GM23338 (cell line): ENCODE measurements around the gene TIPRL. TPM values are rescaled to one million over a fixed set of nuclear protein-coding genes. Genes with fewer than 3 reads are reported as not detected.

Experiments used
- ATAC-seq: fragments of 200-7000 bp; cut with Tn5 transposase; 3 replicates; pipeline ENCODE4 v1.9.1; 2020
- DNase-seq: peaks from one replicate; pipeline ENCODE4 v3.0.0-alpha.2; 2015; ENCODE audit warnings: low spot score
- H2AFZ ChIP-seq: fragments of 200-600 bp; sonication (generic); 2 replicates; pipeline ENCODE4 v1.8.0; 2016; ENCODE audit warnings: antibody characterized with exemption, mild to moderate bottlenecking, moderate library complexity
- H3F3A ChIP-seq: fragments of 200-600 bp; sonication (generic); replicated peaks from 2 replicates; pipeline ENCODE4 v1.8.0; 2017; ENCODE audit warnings: antibody characterized with exemption, mixed run types, low read depth
- H3K27ac ChIP-seq: fragments of 200-600 bp; sonication (generic); 2 replicates; pipeline ENCODE4 v1.6.1; 2016; ENCODE audit warnings: low read depth
- H3K27me3 ChIP-seq: fragments of 200-600 bp; sonication (generic); 2 replicates; pipeline ENCODE4 v1.8.0; 2016; ENCODE audit warnings: mild to moderate bottlenecking, mixed run types, moderate library complexity; ENCODE audit not compliant: insufficient read depth
- H3K36me3 ChIP-seq: fragments of 200-600 bp; sonication (generic); 2 replicates; pipeline ENCODE4 v1.8.0; 2016; ENCODE audit warnings: mild to moderate bottlenecking; ENCODE audit not compliant: insufficient read depth
- H3K4me1 ChIP-seq: fragments of 200-600 bp; sonication (generic); 2 replicates; pipeline ENCODE4 v1.8.0; 2016; ENCODE audit warnings: mild to moderate bottlenecking, moderate library complexity; ENCODE audit not compliant: insufficient read depth
- H3K4me2 ChIP-seq: fragments of 200-600 bp; sonication (generic); 2 replicates; pipeline ENCODE4 v1.7.1; 2017; ENCODE audit warnings: mixed run types
- H3K4me3 ChIP-seq: fragments of 200-600 bp; sonication (generic); 2 replicates; pipeline ENCODE4 v1.6.1; 2016; ENCODE audit warnings: mixed run types
- H3K79me2 ChIP-seq: fragments of 200-600 bp; sonication (generic); replicated peaks from 2 replicates; pipeline ENCODE4 v1.8.0; 2017; ENCODE audit warnings: mild to moderate bottlenecking; ENCODE audit not compliant: insufficient read depth
- H3K9me2 ChIP-seq: fragments of 200-600 bp; sonication (generic); 2 replicates; pipeline ENCODE4 v1.8.0; 2017; ENCODE audit not compliant: insufficient read depth
- H4K20me1 ChIP-seq: fragments of 200-600 bp; sonication (generic); replicated peaks from 2 replicates; pipeline ENCODE4 v1.8.0; 2017; ENCODE audit warnings: mild to moderate bottlenecking; ENCODE audit not compliant: insufficient read depth
- H3K27ac Mint-ChIP-seq: 2 replicates; pipeline ENCODE4 v1.8.0; 2020; ENCODE audit warnings: inconsistent platforms, mild to moderate bottlenecking, moderate library complexity, mixed read lengths
- H3K27me3 Mint-ChIP-seq: 3 replicates; pipeline ENCODE4 v1.8.0; 2022; ENCODE audit warnings: low read depth, mild to moderate bottlenecking, moderate library complexity, mixed read lengths, inconsistent platforms; ENCODE audit not compliant: insufficient read depth, poor library complexity
- H3K36me3 Mint-ChIP-seq: 3 replicates; pipeline ENCODE4 v1.8.0; 2021; ENCODE audit warnings: low read depth, mild to moderate bottlenecking, inconsistent platforms, moderate library complexity, mixed read lengths
- H3K4me1 Mint-ChIP-seq: 3 replicates; pipeline ENCODE4 v1.8.0; 2020; ENCODE audit warnings: mild to moderate bottlenecking, inconsistent platforms, mixed read lengths
- H3K4me3 Mint-ChIP-seq: 3 replicates; pipeline ENCODE4 v1.8.0; 2021; ENCODE audit warnings: moderate library complexity, mild to moderate bottlenecking, inconsistent platforms, mixed read lengths
- H3K9me3 Mint-ChIP-seq: 3 replicates; pipeline ENCODE4 v1.8.0; 2020; ENCODE audit warnings: moderate library complexity, mild to moderate bottlenecking, inconsistent platforms, mixed read lengths
- CREB1 ChIP-seq: fragments of 250-450 bp; sonication (Bioruptor Pico); IDR thresholded peaks from 2 replicates; pipeline ENCODE4 v1.5.0; 2020; ENCODE audit warnings: low read depth, mild to moderate bottlenecking, moderate library complexity
- CTCF ChIP-seq, 2 experiments: fragments of 200-600 bp in 1 of 2; sonication (generic) in 1 of 2; conservative IDR thresholded peaks; 2 replicates each; pipeline versions ENCODE4 v1.5.1 to v1.6.1; 2016 to 2017; ENCODE audit warnings: antibody characterized with exemption in 2 of 2, low read depth in 2 of 2, mild to moderate bottlenecking in 2 of 2, moderate library complexity in 1 of 2
- NANOG ChIP-seq: IDR thresholded peaks from 2 replicates; pipeline ENCODE4 v1.6.1; 2016; ENCODE audit warnings: antibody characterized with exemption, borderline replicate concordance
- POLR2AphosphoS5 ChIP-seq: IDR thresholded peaks from 2 replicates; pipeline ENCODE4 v1.6.1; 2016; ENCODE audit warnings: antibody characterized with exemption, low read depth
- STAT1 ChIP-seq: IDR thresholded peaks from one replicate; pipeline ENCODE4 v1.6.1; 2016; ENCODE audit warnings: antibody characterized with exemption; ENCODE audit not compliant: unreplicated experiment
- ZNF462 ChIP-seq: fragments of 250-450 bp; sonication (Bioruptor Pico); IDR thresholded peaks from 2 replicates; pipeline ENCODE4 v1.5.0; 2020; ENCODE audit warnings: mild to moderate bottlenecking, moderate library complexity
- long read RNA-seq: library from polyadenylated mRNA; unstranded; transcript quantifications from one replicate; pipeline ENCODE4 v2.0.0, GENCODE V29; 2020; ENCODE audit not compliant: unreplicated experiment
- polyA plus RNA-seq: library from polyadenylated mRNA; unstranded; fragments of >200 nt; fragmentation: Nextera tagmentation; extraction: Ambion mirVana; gene quantifications from 2 replicates; pipeline ENCODE4 v1.2.1, GENCODE V29; 2016
- total RNA-seq: library from RNA; depleted of rRNA; stranded (reverse); fragments of >200 nt; shearing (Covaris generic); gene quantifications from 2 replicates; pipeline ENCODE4 v1.2.3, GENCODE V29; 2014; rRNA removed
- TF ChIP-seq, protein P1 (sequence below): IDR thresholded peaks from 2 replicates; pipeline ENCODE4 v1.6.1; 2016; ENCODE audit warnings: antibody characterized with exemption

TIPRL gene
- total RNA-seq (15.9 and 17.1 TPM in 2 replicates), polyA plus RNA-seq (32.0 and 32.8 TPM in 2 replicates)
- long read RNA-seq, transcript TIPRL-202 (7 exons, 3,032 nt), result major isoform, 21 of 26 reads
- long read RNA-seq, partial matches to known transcripts, result 3 of 26 reads
- long read RNA-seq, other reads (novel, unspliced or antisense), result 2 of 26 reads

- Histone ChIP-seq H3K36me3 (no peaks in the 10 kb centered on the region), H3K4me2 (peak within 1 kb of the TSS; percentile 95), H3K27me3 (no peaks in the 10 kb centered on the region), H4K20me1 (no peaks in the 10 kb centered on the region), H3K4me3 (peak within 1 kb of the TSS; percentile 96), H3K4me1 (peaks cover 10% of the 10 kb centered on the region; the same call in 1 of the 2 replicates), H3K27ac (peak within 1 kb of the TSS; percentile 89), H3F3A (no peaks in the 10 kb centered on the region; the same call in 1 of the 2 replicates), H3K9me2 (0 out of 2 replicates have a peak, but pooled peaks cover 3% of the 10 kb centered on the region), H2AFZ (peak within 1 kb of the TSS; percentile 95), H3K79me2 (peaks cover 37% of the 10 kb centered on the region)
- peaks cover 2% of the 10 kb centered on the region for H3K27me3 Mint-ChIP-seq
- ATAC-seq (peak; percentile 94), DNase-seq (peak; percentile 99)
- TF ChIP-seq POLR2AphosphoS5 (peak; percentile 70), CTCF (conservative IDR thresholded peaks at IDR 0.05; ENCODE audit: low read depth in 2 of 2) (peak; percentile 42 to 64), ZNF462 (CRISPR knock-in tag) (no peak), CREB1 (CRISPR knock-in tag) (peak; percentile 97), NANOG (no peak), STAT1 (no peak)
- TF ChIP-seq, protein P1, sequence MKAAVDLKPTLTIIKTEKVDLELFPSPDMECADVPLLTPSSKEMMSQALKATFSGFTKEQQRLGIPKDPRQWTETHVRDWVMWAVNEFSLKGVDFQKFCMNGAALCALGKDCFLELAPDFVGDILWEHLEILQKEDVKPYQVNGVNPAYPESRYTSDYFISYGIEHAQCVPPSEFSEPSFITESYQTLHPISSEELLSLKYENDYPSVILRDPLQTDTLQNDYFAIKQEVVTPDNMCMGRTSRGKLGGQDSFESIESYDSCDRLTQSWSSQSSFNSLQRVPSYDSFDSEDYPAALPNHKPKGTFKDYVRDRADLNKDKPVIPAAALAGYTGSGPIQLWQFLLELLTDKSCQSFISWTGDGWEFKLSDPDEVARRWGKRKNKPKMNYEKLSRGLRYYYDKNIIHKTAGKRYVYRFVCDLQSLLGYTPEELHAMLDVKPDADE, result peak; percentile 67
- no peaks in the 10 kb centered on the region for H3K9me3 Mint-ChIP-seq
- H3K4me3 Mint-ChIP-seq, result no peak within 1 kb of the TSS
- no peaks in the 10 kb centered on the region; the same call in 2 of the 3 replicates for H3K4me1 Mint-ChIP-seq
- H3K36me3 Mint-ChIP-seq, result no peaks in the 10 kb centered on the region
- no peak within 1 kb of the TSS for H3K27ac Mint-ChIP-seq
Measured at GRCh38 chr1:168178638-168179437, at the start of gene TIPRL. TSS of gene TIPRL (plus strand) at chr1:168178962. CDS start at chr1:168179078, 116 bp downstream.
